ENCODE data around the gene KIF16B. TPM values are rescaled to one million over a fixed set of nuclear protein-coding genes. Genes with fewer than 3 reads are reported as not detected.
"Not testable (repeated sequence)": the region's sequence is repeated elsewhere in the genome, so short reads cannot be mapped to it uniquely, and the experiment has no call there.

KIF16B gene
- total and polyA plus RNA-seq, 2 donors (not counting 3 experiments of a cell fraction or from before 2014, with no cell fraction given), result 2.9 to 8.8 TPM

GRCh38 chr20:16228722-16229121, 344.5 kb downstream of the KIF16B start:
- CTCF ChIA-PET, result no interaction called here
- H3K79me2 ChIP-seq (ENCODE audit: control insufficient read depth, insufficient read depth, low read length), result no peaks in the 10 kb centered on the region
- H2AFZ ChIP-seq (ENCODE audit: low read depth, low read length), result no peak overlapping the region
- H3K4me2 ChIP-seq (ENCODE audit: insufficient read depth, low read length), result no peak overlapping the region
- no peak for FAIRE-seq
- DNase-seq (ENCODE audit: low read depth, low spot score), result no peak
- intact Hi-C loops (cut with micrococcal nuclease), result no loop called here
- TF ChIP-seq CTCF (IDR thresholded peaks at IDR 0.05; ENCODE audit: extremely low read depth in 1 of 2, insufficient read depth in 1 of 2, low read depth in 1 of 2, low read length in 2 of 2), result no peak
- no peak for TF ChIP-seq EZH2 (IDR thresholded peaks at IDR 0.05; ENCODE audit: borderline replicate concordance, low read depth, low read length, severe bottlenecking)
- TF ChIP-seq JUN (IDR thresholded peaks at IDR 0.05; ENCODE audit: borderline replicate concordance, insufficient read depth, insufficient read length, low read depth), result no peak
- TF ChIP-seq MYC (IDR thresholded peaks at IDR 0.05; ENCODE audit: low read depth, low read length), result no peak
- TF ChIP-seq FOS (IDR thresholded peaks at IDR 0.05; ENCODE audit: borderline replicate concordance, insufficient read depth, low read length), result no peak
- TF ChIP-seq MAX (IDR thresholded peaks at IDR 0.05; ENCODE audit: insufficient read depth, insufficient read length), result no peak
- TF ChIP-seq POLR2A (IDR thresholded peaks at IDR 0.05; ENCODE audit: low read depth, low read length), result no peak
- no peak for TF ChIP-seq GATA2 (IDR thresholded peaks at IDR 0.05; ENCODE audit: insufficient read depth, insufficient read length, low read depth, low read length)
- TF ChIP-seq POLR2AphosphoS5 (IDR thresholded peaks at IDR 0.05; ENCODE audit: insufficient read depth, low read depth, low read length), result no peak
- no peak overlapping the region for H3K4me3 ChIP-seq (replicated peaks in 1 of 3; ENCODE audit: insufficient read depth in 1 of 3, low read depth in 1 of 3, low read length in 3 of 3)
- H4K20me1 ChIP-seq (replicated peaks; ENCODE audit: control insufficient read depth, extremely low read depth, insufficient read depth, low read length), result no peaks in the 10 kb centered on the region
- no peaks in the 10 kb centered on the region for H3K27me3 ChIP-seq (ENCODE audit: control insufficient read depth in 2 of 2, insufficient read depth in 2 of 2, low read length in 2 of 2)
- H3K36me3 ChIP-seq (ENCODE audit: control insufficient read depth in 2 of 2, extremely low read depth in 1 of 2, insufficient read depth in 2 of 2, low read length in 2 of 2), result no peaks in the 10 kb centered on the region
- H3K27ac ChIP-seq (ENCODE audit: insufficient read depth, low read depth, low read length), result no peak overlapping the region
- H3K9ac ChIP-seq (replicated peaks; ENCODE audit: extremely low read depth, insufficient read depth, low read length), result no peak overlapping the region
- H3K9me3 ChIP-seq (replicated peaks; ENCODE audit: control insufficient read depth, insufficient read depth, low read length), result no peaks in the 10 kb centered on the region
- no TSS peak for BruUV-seq (replicated peaks)
- POLR2A ChIA-PET, result no interaction called here
- no peaks in the 10 kb centered on the region for H3K9me1 ChIP-seq (replicated peaks; ENCODE audit: control insufficient read depth, extremely low read depth, insufficient read depth, low read length)
- dilution Hi-C loops (cut with MboI; ENCODE audit: extremely low pct_ligation_motif_present, low sequenced_read_pairs), result no loop called here
- no peaks in the 10 kb centered on the region for H3K4me1 ChIP-seq (ENCODE audit: control insufficient read depth, extremely low read depth, insufficient read depth, low read length)

GRCh38 chr20:16226961-16227360, 346.3 kb downstream of the KIF16B start:
- H3K4me1 ChIP-seq (ENCODE audit: control insufficient read depth, extremely low read depth, insufficient read depth, low read length); intact Hi-C loops (cut with micrococcal nuclease); H3K79me2 ChIP-seq (ENCODE audit: control insufficient read depth, insufficient read depth, low read length); FAIRE-seq; H3K9ac ChIP-seq (replicated peaks; ENCODE audit: extremely low read depth, insufficient read depth, low read length); DNase-seq (ENCODE audit: low read depth, low spot score); H4K20me1 ChIP-seq (replicated peaks; ENCODE audit: control insufficient read depth, extremely low read depth, insufficient read depth, low read length); H3K4me2 ChIP-seq (ENCODE audit: insufficient read depth, low read length); H3K27me3 ChIP-seq (ENCODE audit: control insufficient read depth in 2 of 2, insufficient read depth in 2 of 2, low read length in 2 of 2); POLR2A ChIA-PET; H3K27ac ChIP-seq (ENCODE audit: insufficient read depth, low read depth, low read length); H3K9me3 ChIP-seq (replicated peaks; ENCODE audit: control insufficient read depth, insufficient read depth, low read length); H3K9me1 ChIP-seq (replicated peaks; ENCODE audit: control insufficient read depth, extremely low read depth, insufficient read depth, low read length); H3K4me3 ChIP-seq (replicated peaks in 1 of 3; ENCODE audit: insufficient read depth in 1 of 3, low read depth in 1 of 3, low read length in 3 of 3); H2AFZ ChIP-seq (ENCODE audit: low read depth, low read length); dilution Hi-C loops (cut with MboI; ENCODE audit: extremely low pct_ligation_motif_present, low sequenced_read_pairs); BruUV-seq (replicated peaks); H3K36me3 ChIP-seq (ENCODE audit: control insufficient read depth in 2 of 2, extremely low read depth in 1 of 2, insufficient read depth in 2 of 2, low read length in 2 of 2); CTCF ChIA-PET: not testable (repeated sequence)
